Effector memory CD8-positive, alpha-beta T cell (primary cell): ENCODE results near the gene NUBP2.

ENCODE experiments used
- ATAC-seq: fragments of 150-1000 bp; cut with Tn5 transposase; replicated peaks from 2 replicates; pipeline ENCODE4 v1.10.0; 2021; ENCODE audit warnings: mild to moderate bottlenecking, moderate library complexity
- DNase-seq, 3 experiments: peaks; one replicate each; pipeline ENCODE4 v3.0.0; 2021
- H3K27ac Mint-ChIP-seq, 2 donors: one replicate each; pipeline ENCODE4 v1.8.0; 2022; ENCODE audit warnings: mild to moderate bottlenecking in 2 of 2, mixed read lengths in 2 of 2, moderate library complexity in 2 of 2
- H3K27me3 Mint-ChIP-seq, 2 donors: one replicate each; pipeline ENCODE4 v1.8.0; 2022; ENCODE audit warnings: mixed read lengths in 2 of 2
- H3K36me3 Mint-ChIP-seq: one replicate; pipeline ENCODE4 v1.8.0; 2022; ENCODE audit warnings: mild to moderate bottlenecking, moderate library complexity, mixed read lengths; ENCODE audit not compliant: insufficient read depth
- H3K4me1 Mint-ChIP-seq, 2 donors: one replicate each; pipeline ENCODE4 v1.8.0; 2022; ENCODE audit warnings: low read depth in 2 of 2, mixed read lengths in 2 of 2
- H3K4me3 Mint-ChIP-seq, 2 donors: one replicate each; pipeline ENCODE4 v1.8.0; 2022; ENCODE audit warnings: mild to moderate bottlenecking in 2 of 2, mixed read lengths in 2 of 2, moderate library complexity in 2 of 2
- H3K9me3 Mint-ChIP-seq, 2 donors: one replicate each; pipeline ENCODE4 v1.8.0; 2022; ENCODE audit warnings: mixed read lengths in 2 of 2

Gene NUBP2

GRCh38 chr16:1834096-1834495 lies 51.3 kb downstream of the NUBP2 start:
- Mint-ChIP-seq H3K9me3 (no peaks in the 10 kb centered on the region), H3K27me3 (no peaks in the 10 kb centered on the region), H3K36me3 (no peaks in the 10 kb centered on the region), H3K27ac (no peak overlapping the region), H3K4me3 (no peak overlapping the region), H3K4me1 (peaks cover 2 to 7% of the 10 kb centered on the region in 2 donors)
- ATAC-seq (no peak), DNase-seq (no peak)
